Nucleus accumbens (tissue), 56 donors: Measurements from ENCODE around the gene MMAB.
"Not testable (repeated sequence)": the region's sequence is repeated elsewhere in the genome, so short reads cannot be mapped to it uniquely, and the experiment has no call there.

ENCODE experiments used
- DNase-seq, 56 donors: peaks; one replicate each; lab custom pipeline; 2025; lab: John Stamatoyannopoulos, UW

Gene MMAB

DNA sequence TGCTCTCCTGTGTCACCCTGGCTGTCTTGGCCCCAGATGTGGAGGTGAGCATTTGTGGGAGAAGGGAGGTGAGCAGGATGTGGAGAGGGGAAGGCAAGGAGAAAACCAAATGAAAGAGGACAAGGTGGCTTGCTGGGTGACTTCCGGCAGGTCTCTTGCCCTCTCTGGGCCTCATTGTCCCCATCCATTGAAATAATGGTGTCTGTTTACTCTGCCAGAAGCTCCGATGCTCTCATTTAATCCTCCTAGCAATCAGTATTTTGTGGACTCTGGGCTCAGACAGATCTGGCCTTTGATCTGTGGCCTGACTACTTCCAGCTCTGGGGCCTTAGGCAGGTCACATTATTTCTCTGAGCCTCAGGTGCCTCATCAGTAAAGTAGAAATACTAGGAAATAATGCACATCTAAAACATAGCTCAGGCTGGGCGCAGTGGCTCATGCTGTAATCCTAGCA, 30.9 kb upstream of the MMAB start:
- DNase-seq, result no peak

DNA sequence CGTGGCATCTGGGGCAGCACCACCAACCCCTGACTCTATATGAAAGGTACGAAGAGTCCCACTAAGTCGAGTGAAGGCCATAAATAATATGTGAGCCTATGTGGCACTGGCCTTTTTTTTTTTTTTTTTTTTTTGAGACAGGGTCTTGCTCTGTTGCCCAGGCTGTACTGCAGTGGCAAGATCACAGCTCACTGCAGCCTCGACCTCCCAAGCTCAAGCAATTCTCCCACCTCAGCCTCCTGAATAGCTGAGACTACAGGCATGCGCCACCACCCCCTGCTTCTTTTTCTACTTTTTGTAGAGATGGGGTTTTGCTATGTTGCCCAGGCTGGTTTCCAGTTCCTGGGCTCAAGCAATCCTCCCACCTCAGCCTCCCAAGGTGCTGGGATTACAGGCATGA, 28.8 kb upstream of the MMAB start:
- not testable (repeated sequence) for DNase-seq

GRCh38 chr12:109601557-109601956, 28.3 kb upstream of the MMAB start:
- DNase-seq, result no peak

- no peak for DNase-seq
Measured at GRCh38 chr12:109600995-109601394, 27.7 kb upstream of the MMAB start.

DNA sequence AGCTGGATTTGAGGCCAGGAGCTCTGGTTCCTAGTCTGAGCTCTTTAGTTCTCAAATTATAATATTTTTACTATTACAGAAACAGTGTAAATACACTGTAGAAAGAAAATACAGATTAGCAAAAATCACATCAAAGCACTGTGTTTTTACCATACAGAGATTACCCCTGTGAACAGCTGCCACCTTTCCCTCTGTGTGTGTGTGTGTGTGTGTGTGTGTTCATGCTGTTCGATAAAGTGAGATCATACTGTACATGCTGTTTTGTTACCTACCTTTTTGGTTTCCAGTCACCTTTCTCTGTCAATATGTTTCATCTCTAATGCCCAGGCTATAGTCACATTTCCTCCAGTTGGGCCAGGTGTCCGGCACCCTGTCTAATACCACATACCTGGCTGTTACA, 27.2 kb upstream of the MMAB start:
- no peak for DNase-seq

DNA sequence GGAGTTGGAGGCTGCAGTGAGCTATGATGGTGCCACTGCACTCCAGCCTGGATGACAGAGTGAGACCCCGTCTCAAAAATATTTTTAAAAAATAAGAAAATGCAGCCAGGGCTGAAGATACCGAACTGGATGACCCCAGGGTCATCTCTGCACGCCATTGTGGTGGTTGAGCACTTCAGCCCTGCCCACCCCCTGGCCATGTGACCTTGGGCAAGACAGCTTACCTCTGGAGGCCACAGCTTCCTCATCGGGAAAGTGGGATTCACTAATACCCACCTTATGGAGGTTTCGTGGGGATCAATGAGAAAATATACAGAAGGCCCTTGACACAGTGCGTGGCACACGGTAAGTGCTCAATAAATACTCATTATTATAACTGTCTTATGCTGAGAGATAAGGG, 25.8 kb upstream of the MMAB start:
- no peak for DNase-seq

GRCh38 chr12:109598428-109598854, 25.1 kb upstream of the MMAB start:
- DNase-seq, result no peak

GRCh38 chr12:109597795-109598427, 24.6 kb upstream of the MMAB start:
- peak in 55 of 56 donors; percentile 39 to 93 (median 81) for DNase-seq

DNA sequence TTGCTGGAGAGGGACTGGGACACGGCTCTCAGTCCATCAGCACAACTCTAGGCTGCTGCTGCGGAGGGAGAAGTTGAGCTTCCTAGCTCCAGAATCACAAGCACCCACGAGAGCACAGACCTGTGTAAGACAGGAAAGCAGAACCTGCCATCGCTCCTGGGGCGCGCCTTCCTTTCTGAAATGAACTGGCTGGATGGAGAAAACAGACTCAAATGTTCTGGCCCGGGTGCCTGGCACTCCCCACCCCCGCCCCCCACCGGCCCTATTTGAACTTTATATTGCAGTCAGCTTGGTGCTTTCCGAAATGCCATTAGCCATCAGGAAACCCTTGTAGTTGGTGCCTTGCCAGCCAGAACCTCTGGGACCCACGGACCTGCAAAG, 24.1 kb upstream of the MMAB start:
- DNase-seq, result no peak

DNA sequence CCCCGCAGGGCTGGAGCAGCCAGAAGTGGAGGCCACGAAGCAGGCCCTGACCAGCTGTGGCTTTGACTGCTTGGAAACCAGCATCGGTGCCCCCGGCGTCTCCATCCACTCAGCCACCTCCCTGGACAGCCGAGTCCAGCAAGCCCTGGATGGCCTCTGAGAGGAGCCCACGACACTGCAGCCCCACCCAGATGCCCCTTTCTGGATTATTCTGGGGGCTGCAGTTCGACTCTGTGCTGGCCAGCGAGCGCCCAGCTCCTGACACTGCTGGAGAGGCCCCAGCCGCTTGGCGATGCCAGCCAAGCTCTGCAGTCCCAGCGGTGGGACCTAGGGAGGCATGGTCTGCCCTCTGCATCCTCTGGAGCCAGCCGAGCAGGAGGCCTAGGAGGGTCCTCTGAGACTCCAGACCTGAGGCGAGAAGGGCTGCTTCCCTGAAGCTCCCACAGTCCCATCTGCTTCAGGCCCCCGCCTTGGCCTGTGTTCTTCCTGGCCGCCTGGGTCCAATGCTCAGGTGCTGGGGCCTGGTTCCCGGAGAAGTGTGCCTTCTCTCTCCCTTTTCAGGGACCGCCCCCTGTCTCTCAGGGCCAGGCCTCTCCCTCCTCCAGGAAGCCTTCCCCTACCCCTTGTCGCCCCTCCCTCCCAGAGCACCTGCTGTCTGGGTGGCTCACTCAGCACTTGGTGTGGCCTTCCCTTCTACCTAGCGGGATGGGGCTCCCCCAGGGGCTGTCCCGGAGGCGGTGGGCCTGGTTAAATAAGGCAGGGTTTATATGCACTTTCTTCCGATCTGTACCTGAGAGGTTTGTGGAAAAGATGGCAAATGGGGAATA, 23.3 kb upstream of the MMAB start:
- DNase-seq, result no peak

DNA sequence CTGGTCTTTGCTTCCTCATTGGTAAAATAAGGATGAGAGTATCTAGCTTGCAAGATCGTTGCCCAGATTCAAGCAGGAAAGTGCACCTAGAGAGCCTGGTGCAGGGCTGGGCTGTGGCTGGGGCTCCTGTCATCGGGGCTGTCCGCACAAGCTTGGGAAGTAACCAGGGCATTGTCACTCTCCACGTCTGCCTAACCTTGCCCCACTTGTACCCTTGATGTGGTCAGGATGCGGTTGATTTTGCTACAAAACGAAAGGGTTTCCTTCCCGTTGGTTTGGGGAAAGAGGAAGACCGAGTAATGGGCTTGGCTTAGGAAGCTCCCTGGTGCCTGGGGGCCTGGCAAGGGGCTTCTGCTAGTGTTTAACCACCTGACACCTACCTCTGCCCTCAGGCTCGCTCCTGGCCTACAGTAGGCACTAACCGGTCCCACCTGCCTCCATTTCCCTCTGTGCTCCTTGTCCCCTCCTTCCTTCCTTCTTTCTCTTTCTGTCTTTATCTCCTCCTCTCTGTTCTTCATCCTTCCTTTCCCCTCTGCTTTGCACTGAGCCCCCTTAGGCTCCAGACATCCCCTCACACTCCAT, 22.1 kb upstream of the MMAB start:
- no peak for DNase-seq

DNA sequence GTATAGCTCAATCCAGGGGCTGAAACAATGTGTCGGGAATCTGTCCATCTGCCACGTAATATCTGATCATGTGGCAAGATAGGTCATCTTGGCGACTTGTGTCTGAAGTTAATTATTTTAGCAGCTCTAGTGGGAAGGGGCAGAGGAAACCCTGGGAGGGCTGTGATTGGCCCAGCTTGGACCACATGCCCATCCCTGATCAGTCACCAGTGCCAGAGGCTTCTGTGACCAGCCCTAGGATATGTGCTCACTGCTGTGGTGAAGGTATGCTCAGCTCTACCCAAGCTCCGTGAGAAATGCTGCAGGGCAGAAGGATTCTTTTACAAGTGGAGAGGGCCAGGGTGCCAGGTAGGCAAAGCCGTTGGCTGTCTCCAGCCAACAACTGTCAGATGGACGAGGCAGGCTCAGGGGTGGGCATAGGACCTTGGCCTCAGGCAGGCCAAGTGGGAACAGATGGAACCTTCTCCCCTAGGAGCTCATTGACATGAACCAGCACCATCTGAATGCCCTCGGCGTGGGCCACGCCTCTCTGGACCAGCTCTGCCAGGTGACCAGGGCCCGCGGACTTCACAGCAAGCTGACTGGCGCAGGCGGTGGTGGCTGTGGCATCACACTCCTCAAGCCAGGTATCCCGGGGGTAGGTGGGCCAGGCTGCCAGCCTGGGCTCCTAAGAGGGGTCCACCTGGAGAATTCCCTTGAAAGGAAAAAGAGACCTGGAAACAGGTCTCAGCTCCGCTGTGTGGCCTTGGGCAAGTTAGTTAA, 21.4 kb upstream of the MMAB start:
- no peak for DNase-seq

- DNase-seq, result no peak
Measured at GRCh38 chr12:109592905-109593272, 19.6 kb upstream of the MMAB start.

DNA sequence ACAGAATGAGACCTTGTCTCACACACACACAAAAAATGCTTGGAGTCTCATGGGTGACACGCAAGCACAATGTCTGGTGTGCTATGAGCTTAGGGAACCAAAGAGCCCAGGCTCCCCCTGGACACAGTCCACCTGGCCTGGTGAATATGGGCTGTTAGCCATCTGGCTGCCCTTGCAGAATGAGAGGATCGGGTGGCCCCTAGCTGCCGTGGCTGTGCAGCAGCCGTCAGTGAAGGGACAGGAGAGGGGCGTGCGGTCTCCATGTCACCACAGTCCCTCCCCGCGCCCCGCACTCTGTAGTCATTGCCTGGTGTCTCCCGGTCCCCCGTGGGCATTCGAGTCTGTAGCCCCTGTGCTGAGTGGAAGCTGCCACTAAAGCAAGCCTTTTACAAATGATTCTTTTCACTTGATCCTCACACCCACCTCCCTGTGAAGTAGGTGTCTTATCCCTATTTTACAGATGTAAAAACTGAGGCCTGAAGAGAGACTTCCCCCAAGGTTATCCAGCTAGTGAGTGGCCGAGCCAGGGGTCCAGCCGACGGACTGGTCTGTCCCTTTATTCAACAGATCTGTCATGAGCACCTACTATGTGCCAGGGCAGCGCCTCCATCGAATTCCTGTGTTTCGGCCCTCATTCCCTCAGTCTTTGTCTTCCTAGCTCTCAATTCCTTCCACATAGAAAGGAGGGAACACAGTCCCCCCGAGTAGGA, 19.0 kb upstream of the MMAB start:
- DNase-seq, result peak in 2 of 56 donors; percentile 15 to 42

GRCh38 chr12:109591041-109591440, 17.7 kb upstream of the MMAB start:
- no peak for DNase-seq

GRCh38 chr12:109590566-109590965, 17.3 kb upstream of the MMAB start:
- DNase-seq, result no peak

- DNase-seq, result no peak
Measured at GRCh38 chr12:109589691-109590245, 16.5 kb upstream of the MMAB start.

GRCh38 chr12:109589240-109589590, 15.9 kb upstream of the MMAB start:
- DNase-seq, result no peak

GRCh38 chr12:109588461-109589239, 15.3 kb upstream of the MMAB start:
- no peak for DNase-seq
